ENCODE data around the gene FBF1. TPM values are rescaled to one million over a fixed set of nuclear protein-coding genes. Genes with fewer than 3 reads are reported as not detected.
"Not testable (repeated sequence)": the region's sequence is repeated elsewhere in the genome, so short reads cannot be mapped to it uniquely, and the experiment has no call there.

The FBF1 gene
- total RNA-seq, 2 donors from 2014 or later: 13.3 to 20.6 TPM

DNA sequence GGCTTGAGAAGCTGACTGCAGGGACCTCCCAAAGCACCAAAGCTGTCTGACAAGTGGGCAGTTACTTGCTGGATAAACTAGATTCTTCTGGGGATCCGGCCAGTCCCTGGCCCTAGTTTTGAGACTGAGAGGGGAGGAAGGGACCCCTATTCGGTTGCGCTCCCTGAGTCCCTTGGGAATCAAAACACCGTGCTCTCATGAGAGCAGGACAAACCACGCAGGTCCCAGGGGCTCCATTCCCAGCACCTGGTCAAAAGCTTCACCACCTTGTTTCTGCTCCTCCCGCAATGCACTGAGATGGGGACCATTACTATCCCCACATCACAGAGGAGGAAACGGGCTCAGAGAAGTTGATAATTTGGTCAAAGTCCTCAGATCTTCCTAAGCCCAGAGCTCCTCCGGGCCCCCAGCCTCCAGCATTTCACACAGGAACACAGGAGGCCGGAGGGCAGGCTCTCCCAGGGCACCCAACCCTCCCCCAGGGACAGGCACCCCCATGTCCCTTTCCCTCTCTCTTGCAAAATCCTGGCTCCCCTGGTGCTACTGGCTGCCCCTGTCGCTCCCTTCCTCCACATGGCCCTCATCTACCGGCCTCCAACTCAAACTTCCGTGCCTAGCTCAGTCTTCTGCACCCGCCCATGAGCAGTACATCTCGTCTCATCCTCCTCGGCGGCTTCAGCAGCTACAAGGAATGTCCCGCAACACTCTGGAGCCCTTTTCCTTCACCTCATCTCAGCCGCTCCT lies 47.4 kb downstream of the FBF1 start:
- Mint-ChIP-seq H3K27ac (peak overlapping the region; percentile 18 to 35), H3K36me3 (no peaks in the 10 kb centered on the region), H3K9me3 (no peaks in the 10 kb centered on the region)
- ATAC-seq (no peak), DNase-seq (ENCODE audit: low spot score in 2 of 2) (no peak)

DNA sequence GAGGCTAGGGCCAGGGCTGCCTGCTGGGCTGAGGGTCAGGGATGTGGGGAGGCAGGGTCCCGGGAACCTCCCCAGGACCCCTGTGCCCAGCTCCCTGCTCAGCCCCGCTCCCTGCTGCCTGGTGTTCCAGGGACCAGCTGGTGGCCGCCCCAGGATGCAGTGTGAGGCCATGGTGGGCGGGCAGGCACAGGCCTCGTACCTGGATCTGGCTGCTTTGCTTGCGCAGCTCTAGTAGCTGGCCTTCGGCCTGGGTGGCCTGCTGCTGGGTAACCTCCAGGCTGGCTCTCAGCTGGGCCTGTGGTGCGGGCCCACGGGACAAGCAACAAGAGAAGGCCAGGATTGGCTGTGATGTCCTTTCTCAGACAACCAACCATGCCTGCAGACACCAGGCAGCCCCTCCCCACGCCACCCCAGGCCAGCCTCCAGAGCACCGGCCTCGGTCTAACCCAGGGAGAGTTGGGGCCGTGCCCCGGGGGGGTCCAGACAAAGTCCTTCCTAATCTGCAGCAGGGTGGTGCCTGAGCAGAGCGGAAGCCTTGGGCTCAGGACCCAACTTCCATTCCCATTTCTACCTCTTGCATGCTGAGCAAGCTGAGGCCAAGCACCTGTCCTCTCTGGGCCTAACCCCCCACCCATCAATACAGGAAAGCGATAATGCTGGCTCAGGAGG lies 48.2 kb downstream of the FBF1 start:
- peak in 1 of 2 donors; percentile 56 for DNase-seq (ENCODE audit: low spot score in 2 of 2)
- no peak overlapping the region for H3K27ac Mint-ChIP-seq
- ATAC-seq: no peak
- H3K9me3 Mint-ChIP-seq: no peaks in the 10 kb centered on the region
- no peaks in the 10 kb centered on the region for H3K36me3 Mint-ChIP-seq

DNA sequence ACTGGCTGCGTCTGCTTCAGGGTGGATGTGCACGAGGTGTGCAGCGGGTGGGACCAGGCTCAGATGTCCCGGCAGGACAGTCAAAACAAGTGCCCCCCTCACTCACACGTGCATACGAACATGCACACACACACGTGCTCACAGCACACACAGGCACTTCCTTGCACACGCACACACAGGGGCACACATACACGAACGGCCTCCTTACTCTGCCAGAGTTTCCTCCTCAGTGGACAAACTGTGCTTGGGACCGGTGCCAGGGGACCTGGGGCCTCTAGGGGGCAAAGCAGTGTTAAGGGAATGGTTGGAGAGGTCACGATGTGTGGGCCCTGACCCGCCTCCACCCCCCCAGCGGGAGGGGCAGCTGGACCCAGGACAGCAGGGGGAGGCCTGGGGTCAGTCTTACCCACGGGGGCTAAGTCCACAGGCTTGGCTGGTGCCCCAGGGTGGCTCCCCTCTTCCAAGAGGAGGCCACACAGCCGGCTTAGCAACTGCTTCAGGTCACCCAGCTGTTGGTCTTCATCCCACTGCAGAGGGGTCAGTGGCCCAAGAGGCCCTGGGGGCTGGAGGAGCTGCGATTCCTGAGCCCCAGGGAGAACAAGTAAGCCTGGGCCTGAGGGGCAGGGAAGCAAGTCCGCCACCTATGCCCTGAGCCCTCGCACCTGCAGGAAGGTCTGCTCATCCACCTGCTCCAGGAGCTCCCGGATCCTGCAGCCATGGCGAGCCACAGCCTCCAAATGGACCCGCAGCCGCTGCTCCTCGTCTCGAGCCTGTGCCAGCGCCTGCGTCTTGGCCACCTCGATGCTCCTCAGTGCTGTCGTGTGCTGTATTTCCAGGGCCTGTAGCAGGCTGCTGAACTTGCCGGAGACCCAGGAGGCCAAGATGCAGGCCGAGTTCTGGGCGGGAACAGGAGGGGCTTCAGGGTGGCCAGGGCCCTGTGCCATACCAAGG lies 49.0 kb downstream of the FBF1 start:
- no peak for ATAC-seq
- no peaks in the 10 kb centered on the region for H3K36me3 Mint-ChIP-seq

DNA sequence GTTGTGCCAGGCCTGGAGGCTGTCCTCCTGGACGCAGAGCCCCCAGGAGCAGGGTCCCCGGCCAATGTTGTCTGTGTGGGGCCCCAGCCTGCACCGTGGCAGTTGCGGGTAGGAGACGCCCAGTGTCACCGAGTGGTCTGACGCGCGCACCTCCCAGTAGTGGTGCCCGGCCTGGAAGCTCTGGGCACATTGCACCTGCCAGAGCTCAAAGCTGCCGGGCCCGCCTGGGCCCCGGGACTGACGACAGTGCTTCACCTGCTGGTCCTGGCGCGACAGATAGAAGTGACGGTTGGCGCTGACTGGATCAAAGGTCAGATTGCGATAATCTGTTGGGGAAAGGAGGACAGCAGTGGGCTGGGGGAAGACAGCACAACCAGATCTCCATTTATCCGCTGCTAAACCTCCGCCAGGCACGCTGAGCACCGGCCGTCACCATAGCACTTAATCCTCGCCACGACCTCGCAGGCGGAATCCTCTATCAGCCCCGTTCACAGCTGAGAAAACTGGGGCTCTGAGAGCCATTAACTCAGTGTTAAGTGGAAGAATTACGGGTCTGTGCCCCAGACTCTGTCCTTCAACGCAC lies 49.7 kb downstream of the FBF1 start:
- ATAC-seq: no peak
- DNase-seq (ENCODE audit: low spot score in 2 of 2): no peak
- H3K36me3 Mint-ChIP-seq: no peaks in the 10 kb centered on the region
- H3K9me3 Mint-ChIP-seq: no peaks in the 10 kb centered on the region
- H3K27ac Mint-ChIP-seq: peak overlapping the region in 1 of 2 donors; percentile 45

More for the DNA sequence above, 49.0 kb downstream of the FBF1 start:
- peak overlapping the region in 1 of 2 donors; percentile 45 for H3K27ac Mint-ChIP-seq
- H3K9me3 Mint-ChIP-seq: no peaks in the 10 kb centered on the region
- DNase-seq (ENCODE audit: low spot score in 2 of 2): no peak

DNA sequence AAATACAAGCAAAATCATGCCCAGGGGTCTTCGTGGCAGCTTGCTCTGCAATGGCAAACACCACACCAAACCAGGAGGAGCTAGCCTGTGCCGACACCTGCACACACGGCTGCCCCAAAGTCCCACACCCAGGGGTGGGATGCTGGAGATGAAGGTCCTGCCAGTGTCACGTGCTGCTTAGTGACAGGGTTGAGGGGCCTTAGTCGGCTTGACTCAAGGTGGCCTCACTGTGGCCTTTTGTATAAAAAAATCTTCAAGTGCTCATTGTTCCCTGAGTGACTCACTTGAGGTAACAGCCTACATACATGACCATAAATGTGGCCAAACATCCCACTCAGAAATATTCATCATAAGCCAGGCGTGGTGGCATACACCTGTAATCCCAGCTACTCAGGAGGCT lies 51.4 kb downstream of the FBF1 start:
- no peak overlapping the region for H3K27ac Mint-ChIP-seq
- ATAC-seq (peak; percentile 34 to 68), DNase-seq (ENCODE audit: low spot score in 2 of 2) (no peak)
- no peaks in the 10 kb centered on the region for H3K9me3 Mint-ChIP-seq
- no peaks in the 10 kb centered on the region for H3K36me3 Mint-ChIP-seq

DNA sequence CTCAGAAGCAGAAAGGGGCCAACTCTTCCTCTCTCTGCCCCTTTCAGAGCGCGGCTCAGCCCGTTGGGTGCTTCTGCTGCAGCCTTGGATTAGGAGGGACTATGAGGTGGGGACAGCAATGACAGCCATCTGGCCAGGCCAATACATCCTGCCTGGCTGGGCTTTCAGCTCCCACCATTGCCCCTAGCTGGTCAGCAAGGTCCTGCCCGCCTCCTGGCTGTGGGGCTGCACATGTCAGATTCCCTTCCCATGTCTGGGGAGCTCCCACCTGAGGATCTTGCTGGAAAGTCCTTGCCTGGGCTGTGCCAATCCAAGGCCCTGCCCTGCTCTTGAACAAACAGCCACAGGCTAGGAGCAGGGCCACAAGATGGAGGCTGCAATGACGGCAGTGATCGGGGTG lies 52.4 kb downstream of the FBF1 start:
- ATAC-seq: no peak
- Mint-ChIP-seq H3K9me3 (no peaks in the 10 kb centered on the region), H3K36me3 (no peaks in the 10 kb centered on the region), H3K27ac (no peak overlapping the region)
- DNase-seq (ENCODE audit: low spot score in 2 of 2): no peak

DNA sequence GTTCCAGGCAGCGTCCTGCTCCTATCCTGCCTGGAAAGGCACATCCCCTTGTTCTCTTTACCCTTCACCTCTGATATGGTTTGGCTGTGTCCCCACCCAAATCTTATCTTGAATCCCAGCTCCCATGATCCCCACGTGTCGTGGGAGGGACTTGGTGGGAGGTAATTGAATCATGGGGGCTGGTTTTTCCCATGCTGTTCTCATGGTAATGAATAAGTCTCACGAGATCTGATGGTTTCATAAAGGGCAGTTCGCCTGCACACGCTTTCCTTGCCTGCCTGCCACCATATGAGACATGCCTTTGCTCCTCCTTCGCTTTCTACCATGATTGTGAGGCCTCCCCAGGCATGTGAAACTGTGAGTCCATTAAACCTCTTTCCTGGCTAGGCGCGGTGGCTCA lies 55.0 kb downstream of the FBF1 start:
- H3K9me3 Mint-ChIP-seq: not testable (repeated sequence)

DNA sequence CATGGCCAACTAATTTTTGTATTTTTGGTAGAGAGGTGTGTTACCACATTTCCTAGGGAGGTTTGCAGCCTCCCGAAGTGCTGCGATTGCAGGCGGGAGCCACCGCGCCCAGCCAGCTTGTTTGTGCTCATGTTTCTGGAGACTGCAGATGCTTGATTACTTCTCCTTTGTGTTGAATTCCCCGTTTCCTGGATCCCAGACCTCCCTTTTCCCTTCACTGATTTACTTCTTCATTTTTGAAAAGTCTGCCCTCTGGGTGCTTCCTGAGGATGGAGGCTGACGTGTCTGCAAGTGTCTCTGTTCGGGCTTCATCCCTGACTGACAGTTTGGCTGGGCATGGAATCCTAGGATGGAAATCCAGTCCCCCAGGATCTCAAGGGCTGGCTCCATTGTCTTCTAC lies 55.4 kb downstream of the FBF1 start:
- no peak overlapping the region for H3K27ac Mint-ChIP-seq
- H3K9me3 Mint-ChIP-seq: no peaks in the 10 kb centered on the region
- ATAC-seq (no peak), DNase-seq (ENCODE audit: low spot score in 2 of 2) (no peak)
- no peaks in the 10 kb centered on the region for H3K36me3 Mint-ChIP-seq

More for the DNA sequence above, 55.0 kb downstream of the FBF1 start:
- DNase-seq (ENCODE audit: low spot score in 2 of 2); ATAC-seq; H3K36me3 Mint-ChIP-seq: not testable (repeated sequence)
- peak overlapping the region in 1 of 2 donors; percentile 84 for H3K27ac Mint-ChIP-seq

DNA sequence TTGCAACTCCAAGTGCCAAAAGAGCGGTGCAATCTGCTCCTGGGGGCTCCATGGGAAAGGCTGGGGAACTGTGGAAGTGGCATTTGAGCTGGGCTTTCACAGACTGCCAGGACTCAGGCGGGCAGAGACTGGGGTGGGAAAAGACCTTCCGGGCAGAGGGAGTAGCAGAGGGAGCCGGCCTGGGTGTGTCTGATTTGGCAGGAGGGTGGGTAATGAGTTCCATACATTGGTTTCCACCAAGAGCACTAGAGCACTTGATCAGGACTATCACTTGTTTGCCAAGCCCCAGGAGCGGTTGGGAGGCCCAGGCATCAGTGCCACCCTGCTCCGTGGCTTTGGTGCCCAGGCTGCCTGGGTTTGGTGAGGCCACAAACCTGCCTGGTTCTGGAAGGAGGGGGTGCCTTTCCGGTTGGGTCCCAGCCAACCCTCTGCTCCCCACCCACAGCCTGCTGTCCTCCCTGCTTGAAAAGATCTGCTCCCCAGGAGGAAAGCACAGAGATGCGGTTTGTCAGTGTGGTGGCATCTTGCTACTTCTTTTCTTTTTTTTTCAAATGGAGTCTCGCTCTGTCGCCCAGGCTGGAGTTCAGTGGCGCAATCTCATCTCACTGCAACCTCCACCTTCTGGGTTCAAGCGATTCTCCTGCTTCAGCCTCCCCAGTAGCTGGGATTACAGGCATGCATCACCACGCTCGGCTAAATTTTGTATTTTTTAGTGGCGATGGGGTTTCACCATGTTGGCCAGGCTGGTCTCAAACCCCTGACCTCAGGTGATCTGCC lies 59.0 kb downstream of the FBF1 start:
- Mint-ChIP-seq H3K27ac (no peak overlapping the region), H3K9me3 (no peaks in the 10 kb centered on the region), H3K36me3 (peaks cover 0 to 10% of the 10 kb centered on the region in 2 donors)
- DNase-seq (ENCODE audit: low spot score in 2 of 2) (no peak), ATAC-seq (no peak)

DNA sequence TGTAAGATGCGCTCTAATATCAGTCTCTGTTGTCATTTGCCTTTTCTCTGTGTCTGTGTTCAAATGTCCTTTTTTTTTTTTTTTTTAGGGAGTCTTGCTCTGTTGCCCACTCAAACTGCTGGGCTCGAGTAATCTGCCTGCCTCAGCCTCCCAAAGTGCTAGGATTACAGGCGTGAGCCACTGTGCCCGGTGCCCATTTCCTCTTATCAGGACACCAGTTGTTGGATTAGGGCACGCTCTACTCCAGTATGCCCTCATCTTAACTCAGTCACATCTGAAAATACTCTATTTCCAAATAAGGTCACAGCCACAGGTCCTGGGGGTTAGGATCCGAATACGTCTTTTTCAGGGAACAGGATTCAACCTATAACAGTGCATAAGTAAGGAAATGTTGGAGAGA lies 60.6 kb downstream of the FBF1 start:
- ATAC-seq (no peak), DNase-seq (ENCODE audit: low spot score in 2 of 2) (no peak)
- Mint-ChIP-seq H3K9me3 (no peaks in the 10 kb centered on the region), H3K36me3 (peaks cover 0 to 15% of the 10 kb centered on the region in 2 donors), H3K27ac (no peak overlapping the region)

DNA sequence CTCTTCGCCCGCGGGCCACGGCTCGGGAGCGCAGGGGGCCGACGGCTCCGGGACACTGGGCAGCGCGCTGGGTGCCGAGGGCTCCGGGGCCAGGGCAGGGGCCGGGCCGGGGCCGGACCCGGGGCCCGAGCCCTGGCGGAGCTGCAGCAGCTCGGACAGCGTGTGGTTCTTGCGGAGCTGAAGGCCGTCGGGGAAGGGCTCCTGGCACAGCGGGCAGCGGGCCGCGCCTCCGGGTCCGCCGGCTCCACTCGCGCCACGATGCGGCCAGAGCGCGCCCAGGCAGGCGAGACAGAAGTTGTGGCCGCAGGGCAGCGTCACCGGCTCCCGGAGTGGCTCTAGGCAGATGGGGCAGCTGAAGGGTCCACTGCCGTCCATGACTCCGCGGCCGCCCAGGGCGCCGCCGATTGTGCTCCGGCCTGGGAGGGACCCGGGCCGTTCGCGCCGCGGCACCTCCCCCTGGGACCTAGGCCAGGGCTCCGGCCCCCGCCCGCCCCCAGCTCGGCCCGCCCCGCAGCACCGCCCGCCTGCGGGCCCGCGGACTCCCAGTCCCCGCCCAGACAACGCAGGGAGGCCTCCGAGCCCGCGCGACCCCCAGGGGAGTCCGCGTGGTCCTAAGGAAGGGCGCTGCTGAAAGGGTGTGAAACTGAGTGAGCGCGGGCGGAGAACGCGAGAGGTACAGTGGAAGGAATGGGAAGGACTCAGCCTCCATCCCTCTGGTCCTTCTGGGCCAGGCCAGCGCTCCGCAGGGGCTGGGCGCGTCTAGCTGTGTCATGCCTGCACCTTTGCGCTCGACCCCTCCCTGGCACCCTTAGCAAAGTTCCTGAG lies 62.5 kb downstream of the FBF1 start, which contains the start of gene TRIM47:
TRIM47 (minus strand) TSS at position 408 of the 825 bp plus-strand sequence; CDS start at position 375, 33 bp downstream.
- ATAC-seq (peak; percentile 14 to 21), DNase-seq (ENCODE audit: low spot score in 2 of 2) (peak; percentile 44 to 62)
- peak within 1 kb of the TSS; percentile 84 to 92 for H3K27ac Mint-ChIP-seq

DNA sequence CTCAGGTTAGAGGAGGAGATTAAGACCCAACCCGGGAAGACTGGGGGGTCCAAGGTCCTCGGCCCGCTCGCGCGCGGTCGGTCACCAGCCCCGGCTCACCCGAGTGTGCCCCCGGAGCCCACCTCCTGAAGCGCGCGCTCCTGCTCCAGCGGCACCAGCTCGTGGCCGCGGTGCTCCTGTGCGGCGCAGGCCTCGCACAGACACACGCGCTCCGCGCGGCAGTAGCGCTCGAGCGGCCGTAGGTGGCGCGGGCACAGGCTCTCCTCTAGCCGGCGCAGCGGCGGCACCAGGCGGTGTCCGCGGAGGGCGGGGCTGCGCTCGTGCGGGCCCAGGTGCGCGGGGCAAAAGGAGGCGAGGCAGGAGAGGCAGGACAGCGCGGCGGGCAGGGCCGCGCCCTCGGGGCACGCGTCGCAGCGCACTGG lies 63.1 kb downstream of the FBF1 start:
- H3K27ac Mint-ChIP-seq: peak overlapping the region; percentile 84 to 92
- no peaks in the 10 kb centered on the region for H3K9me3 Mint-ChIP-seq
- DNase-seq (ENCODE audit: low spot score in 2 of 2) (peak; percentile 73 to 74), ATAC-seq (peak; percentile 76 to 78)
- peaks cover 0 to 15% of the 10 kb centered on the region in 2 donors for H3K36me3 Mint-ChIP-seq

More for the DNA sequence above, 62.5 kb downstream of the FBF1 start, which contains the start of gene TRIM47:
- H3K9me3 Mint-ChIP-seq: no peaks in the 10 kb centered on the region
- H3K36me3 Mint-ChIP-seq: peaks cover 0 to 15% of the 10 kb centered on the region in 2 donors

DNA sequence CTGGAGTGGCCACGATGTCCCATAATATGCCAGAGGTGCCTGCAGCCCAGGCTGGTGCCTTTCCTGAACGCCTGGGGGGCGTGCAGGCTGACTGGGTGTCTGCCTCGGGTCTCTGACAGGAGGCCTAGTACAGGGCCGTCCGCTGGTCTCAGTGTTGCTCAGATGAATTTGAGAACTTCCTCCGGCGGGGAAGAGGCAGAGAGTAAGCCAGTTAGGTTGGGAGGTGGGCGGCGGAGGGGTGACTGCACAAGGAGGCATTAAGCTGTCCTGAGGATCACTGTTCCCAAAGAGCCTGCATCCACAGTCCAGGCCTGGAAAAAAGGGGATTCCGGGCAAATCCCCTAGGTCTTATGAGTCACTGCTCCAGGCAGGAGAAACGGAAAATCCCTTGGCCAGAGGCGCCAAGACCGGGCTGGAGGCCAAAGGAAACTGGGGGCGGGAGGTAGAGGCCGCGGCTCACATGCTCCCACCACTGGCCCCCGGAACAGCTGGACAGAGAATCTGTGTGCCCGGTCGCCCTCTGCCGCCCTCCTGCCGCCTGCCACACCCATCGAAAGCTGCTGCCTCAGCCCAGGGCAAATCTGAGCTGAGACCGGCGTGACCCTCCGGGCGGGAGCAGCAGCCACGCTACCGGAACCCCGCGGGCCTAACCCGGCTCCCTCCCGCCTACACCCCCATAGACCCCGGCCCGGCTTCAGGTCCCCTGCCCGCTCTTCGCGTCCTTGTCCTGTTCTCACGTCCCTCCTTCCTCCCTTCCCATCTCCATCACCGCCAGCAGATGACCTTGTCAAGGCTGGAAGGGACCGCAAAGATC lies 63.7 kb downstream of the FBF1 start:
- peaks cover 0 to 15% of the 10 kb centered on the region in 2 donors for H3K36me3 Mint-ChIP-seq
- DNase-seq (ENCODE audit: low spot score in 2 of 2): peak; percentile 48 to 75
- peak; percentile 33 to 46 for ATAC-seq
- H3K9me3 Mint-ChIP-seq: no peaks in the 10 kb centered on the region
- H3K27ac Mint-ChIP-seq: peak overlapping the region; percentile 84 to 92

Data from activated naive CD4-positive, alpha-beta T cell treated with anti-CD3 and anti-CD28 coated beads, Interleukin-2, amount 50 U/mL, for 72 hours (primary cell).